ENCODE measurements around the gene UTP14A. TPM values are rescaled to one million over a fixed set of nuclear protein-coding genes. Genes with fewer than 3 reads are reported as not detected.
"Not testable (repeated sequence)": the region's sequence is repeated elsewhere in the genome, so short reads cannot be mapped to it uniquely, and the experiment has no call there.

Gene UTP14A
- 10 to 100 TPM; 14.4 to 18.2 (median 15.2) TPM for total RNA-seq
- 10 to 100 TPM in 1 of 3 donors, 1 to 10 TPM in 2; 5.5 to 15.6 (median 6.6) TPM for polyA plus RNA-seq

DNA sequence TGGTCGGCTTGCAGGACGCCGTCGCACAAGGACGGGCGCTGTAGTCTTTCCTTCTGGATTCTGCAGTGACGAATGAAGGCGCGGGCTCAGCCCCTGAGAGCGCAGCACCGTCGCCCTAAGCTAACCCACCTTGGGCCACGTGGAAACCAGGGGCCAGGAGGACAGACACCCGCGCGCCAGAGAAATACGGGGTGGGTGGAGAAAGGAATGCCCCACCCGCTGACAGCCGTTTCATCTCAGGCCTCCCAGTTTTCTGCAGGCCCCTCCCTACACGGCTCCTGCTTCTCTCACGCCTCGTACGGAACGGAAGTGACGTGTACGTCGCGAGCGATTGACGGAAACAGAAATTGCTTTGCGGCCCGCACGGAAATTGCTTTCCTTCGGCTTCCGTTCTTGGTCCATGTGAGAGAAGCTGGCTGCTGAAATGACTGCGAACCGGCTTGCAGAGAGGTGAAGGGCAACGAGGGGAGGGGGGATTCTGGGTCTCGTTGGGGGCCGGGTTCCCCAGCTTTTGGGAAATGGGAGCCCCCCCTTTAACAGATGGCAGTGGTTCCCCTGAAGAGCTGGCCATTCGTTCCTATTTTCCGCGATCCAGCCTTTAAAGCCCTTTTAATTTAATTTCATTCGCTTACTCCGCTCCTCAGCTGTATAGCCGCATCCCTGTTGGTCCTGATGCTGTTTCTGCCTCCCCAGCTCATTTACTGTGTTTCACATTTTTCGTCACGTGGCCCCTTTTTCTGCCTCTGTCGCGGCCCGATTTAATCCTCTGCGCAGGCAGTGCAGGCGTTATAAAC, at the start of gene UTP14A:
TSS of gene UTP14A (plus strand) at position 378 of the 794 bp plus-strand sequence. CDS start at position 425, 47 bp downstream.
- Histone ChIP-seq H3K27ac (peak within 1 kb of the TSS; percentile 79 to 81 (median 80)), H3K27me3 (no peaks in the 10 kb centered on the region), H3K9me3 (no peaks in the 10 kb centered on the region), H3K4me3 (peak within 1 kb of the TSS; percentile 52 to 68 (median 60)), H3K36me3 (peaks cover 0 to 29% (median 3%) of the 10 kb centered on the region in 4 donors), H3K4me1 (peaks cover 0 to 7% (median 4%) of the 10 kb centered on the region in 4 donors)
- intact Hi-C loops (cut with DNase I): loop anchor here (5.0 kb wide), 1 partner anchor 64 kb away; the partner anchor contains the start of gene ZDHHC9
- DNase-seq: peak; percentile 95
- WGBS, 2 donors: 0 to 1% methylated on average over 53 of the region's 53 CpGs
- peak in 3 of 4 donors; percentile 75 to 81 (median 77) for TF ChIP-seq POLR2AphosphoS5 (IDR thresholded peaks at IDR 0.05)
- TF ChIP-seq POLR2A (IDR thresholded peaks at IDR 0.05): no peak
- TF ChIP-seq EP300 (IDR thresholded peaks at IDR 0.05): no peak

- H3K4me3 ChIP-seq; H3K9me3 ChIP-seq; H3K27me3 ChIP-seq; H3K36me3 ChIP-seq; intact Hi-C loops (cut with DNase I); H3K27ac ChIP-seq; H3K4me1 ChIP-seq; DNase-seq: not testable (repeated sequence)
- WGBS, 2 donors: 39 to 67% methylated on average over 6 of the region's 6 CpGs
These were observed 46.8 kb upstream of the UTP14A start for GRCh38 chrX:129859134-129859533.

GRCh38 chrX:129866321-129866720, 39.6 kb upstream of the UTP14A start:
- H3K27ac ChIP-seq; H3K4me1 ChIP-seq; H3K9me3 ChIP-seq; H3K27me3 ChIP-seq; H3K4me3 ChIP-seq; intact Hi-C loops (cut with DNase I); DNase-seq; H3K36me3 ChIP-seq: not testable (repeated sequence)
- WGBS, 2 donors: 75% methylated on average over 3 of the region's 3 CpGs

DNA sequence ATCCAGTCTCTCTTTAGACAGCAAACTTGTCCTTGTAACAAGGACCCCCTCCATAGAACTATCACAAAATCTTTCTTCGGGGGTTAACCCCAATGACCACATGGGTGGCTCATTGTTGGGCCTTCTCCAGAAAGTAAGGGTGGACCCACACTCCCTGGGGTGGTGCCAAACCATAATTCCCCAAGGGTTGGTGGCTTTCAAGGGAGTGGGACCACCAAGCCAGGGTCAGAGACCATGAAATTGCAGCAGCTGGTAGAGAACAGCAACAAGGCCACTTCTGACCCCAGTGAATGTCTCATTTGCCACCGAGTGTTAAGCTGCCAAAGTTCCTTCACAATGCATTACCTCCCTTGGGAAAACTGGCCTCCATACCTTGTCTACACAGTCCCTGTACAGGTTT, 33.4 kb upstream of the UTP14A start:
- Histone ChIP-seq H3K4me1 (no peaks in the 10 kb centered on the region), H3K27me3 (no peaks in the 10 kb centered on the region), H3K9me3 (no peaks in the 10 kb centered on the region), H3K36me3 (no peaks in the 10 kb centered on the region), H3K4me3 (no peak overlapping the region), H3K27ac (no peak overlapping the region)
- intact Hi-C loops (cut with DNase I): no loop called here
- WGBS, 2 donors: 87 to 91% methylated on average over 2 of the region's 2 CpGs
- TF ChIP-seq, protein P1, sequence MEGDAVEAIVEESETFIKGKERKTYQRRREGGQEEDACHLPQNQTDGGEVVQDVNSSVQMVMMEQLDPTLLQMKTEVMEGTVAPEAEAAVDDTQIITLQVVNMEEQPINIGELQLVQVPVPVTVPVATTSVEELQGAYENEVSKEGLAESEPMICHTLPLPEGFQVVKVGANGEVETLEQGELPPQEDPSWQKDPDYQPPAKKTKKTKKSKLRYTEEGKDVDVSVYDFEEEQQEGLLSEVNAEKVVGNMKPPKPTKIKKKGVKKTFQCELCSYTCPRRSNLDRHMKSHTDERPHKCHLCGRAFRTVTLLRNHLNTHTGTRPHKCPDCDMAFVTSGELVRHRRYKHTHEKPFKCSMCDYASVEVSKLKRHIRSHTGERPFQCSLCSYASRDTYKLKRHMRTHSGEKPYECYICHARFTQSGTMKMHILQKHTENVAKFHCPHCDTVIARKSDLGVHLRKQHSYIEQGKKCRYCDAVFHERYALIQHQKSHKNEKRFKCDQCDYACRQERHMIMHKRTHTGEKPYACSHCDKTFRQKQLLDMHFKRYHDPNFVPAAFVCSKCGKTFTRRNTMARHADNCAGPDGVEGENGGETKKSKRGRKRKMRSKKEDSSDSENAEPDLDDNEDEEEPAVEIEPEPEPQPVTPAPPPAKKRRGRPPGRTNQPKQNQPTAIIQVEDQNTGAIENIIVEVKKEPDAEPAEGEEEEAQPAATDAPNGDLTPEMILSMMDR (IDR thresholded peaks at IDR 0.05): no peak
- no peak for DNase-seq

- Histone ChIP-seq H3K27ac (no peak overlapping the region), H3K27me3 (no peaks in the 10 kb centered on the region), H3K4me1 (no peaks in the 10 kb centered on the region), H3K9me3 (no peaks in the 10 kb centered on the region), H3K36me3 (no peaks in the 10 kb centered on the region), H3K4me3 (no peak overlapping the region)
- no peak for DNase-seq
- intact Hi-C loops (cut with DNase I): no loop called here
- TF ChIP-seq POLR2A (IDR thresholded peaks at IDR 0.05) (no peak), POLR2AphosphoS5 (IDR thresholded peaks at IDR 0.05) (no peak), EP300 (IDR thresholded peaks at IDR 0.05) (no peak)
- TF ChIP-seq, protein P1 (IDR thresholded peaks at IDR 0.05): no peak
- WGBS, 2 donors: 28 to 42% methylated on average over 3 of the region's 3 CpGs
These were observed 30.3 kb upstream of the UTP14A start for GRCh38 chrX:129875669-129876068.

DNA sequence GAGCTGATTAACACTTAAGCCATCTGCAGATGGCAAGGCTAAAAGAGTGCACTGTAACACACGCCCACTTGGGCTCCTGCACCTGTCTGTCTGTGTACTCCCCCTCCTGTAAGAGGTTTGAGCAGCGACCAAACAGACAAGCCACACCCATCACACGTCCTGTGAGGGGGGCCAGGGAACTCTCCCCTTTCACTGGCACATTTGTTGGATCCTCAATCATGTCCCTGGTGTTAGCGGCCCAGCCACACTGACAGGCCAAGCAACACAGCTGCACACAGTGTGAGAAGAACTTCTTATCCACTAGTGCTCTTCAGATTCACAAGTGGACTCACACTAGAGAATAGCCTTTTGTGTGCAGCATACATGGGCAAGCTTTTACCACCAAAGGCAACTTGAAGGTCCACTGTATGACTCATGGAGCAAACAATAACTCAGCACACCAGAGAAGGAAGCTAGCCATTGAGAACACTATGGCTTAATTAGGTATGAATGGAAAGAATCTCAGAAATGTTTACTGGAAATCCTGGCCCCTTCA, 29.1 kb upstream of the UTP14A start:
- H3K9me3 ChIP-seq: no peaks in the 10 kb centered on the region
- intact Hi-C loops (cut with DNase I): no loop called here
- no peak for TF ChIP-seq EP300 (IDR thresholded peaks at IDR 0.05)
- H3K4me1 ChIP-seq: no peaks in the 10 kb centered on the region
- no peaks in the 10 kb centered on the region for H3K27me3 ChIP-seq
- no peak overlapping the region for H3K4me3 ChIP-seq
- no peak for DNase-seq
- H3K36me3 ChIP-seq: no peaks in the 10 kb centered on the region
- WGBS, 2 donors: 43 to 59% methylated on average over 4 of the region's 4 CpGs
- no peak overlapping the region for H3K27ac ChIP-seq
